ENCODE data around the gene LRP1B. TPM values are rescaled to one million over a fixed set of nuclear protein-coding genes. Genes with fewer than 3 reads are reported as not detected.

The LRP1B gene
- polyA plus RNA-seq, 1 donor from 2014 or later: 12.7 TPM

DNA sequence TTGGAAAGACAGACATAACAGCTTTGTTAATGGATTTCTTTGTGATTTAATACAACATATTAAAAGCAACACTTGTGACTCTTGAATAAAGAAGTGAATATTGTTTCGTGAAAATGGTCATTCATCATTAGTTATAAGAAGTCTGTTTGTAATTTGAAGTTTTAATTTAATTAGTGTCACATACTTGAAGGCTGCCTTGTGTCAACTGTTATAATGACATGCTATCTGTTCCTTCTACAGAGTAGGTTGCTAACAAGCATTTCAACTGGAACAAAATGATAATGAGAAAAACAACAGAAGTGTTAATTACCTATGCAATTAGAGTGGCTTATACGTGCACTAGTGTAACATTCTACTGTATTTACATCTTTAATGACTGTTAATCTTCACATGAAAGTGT lies 624.7 kb downstream of the LRP1B start:
- H3K79me2 ChIP-seq (replicated peaks; ENCODE audit: insufficient read depth, low read length): no peaks in the 10 kb centered on the region
- no peak overlapping the region for H3K9ac ChIP-seq (ENCODE audit: low read length)
- H3K27me3 ChIP-seq (ENCODE audit: insufficient read depth, low read depth, low read length): no peaks in the 10 kb centered on the region
- H3F3A ChIP-seq (ENCODE audit: insufficient read depth, low read length, poor library complexity, severe bottlenecking): no peaks in the 10 kb centered on the region
- no peaks in the 10 kb centered on the region for H3K9me3 ChIP-seq (ENCODE audit: low read length)
- H3K36me3 ChIP-seq (ENCODE audit: insufficient read depth, low read length): no peaks in the 10 kb centered on the region
- no peak overlapping the region for H2AFZ ChIP-seq (ENCODE audit: low read depth, low read length)
- no peak overlapping the region for H3K4me2 ChIP-seq (ENCODE audit: low read length)
- H4K20me1 ChIP-seq (ENCODE audit: insufficient read depth): no peaks in the 10 kb centered on the region
- TF ChIP-seq POLR2AphosphoS5 (IDR thresholded peaks at IDR 0.05) (no peak), TAF1 (IDR thresholded peaks at IDR 0.05; ENCODE audit: low read depth) (no peak), MXI1 (conservative IDR thresholded peaks at IDR 0.05; ENCODE audit: poor library complexity, severe bottlenecking) (no peak), SMC3 (conservative IDR thresholded peaks at IDR 0.05; ENCODE audit: poor library complexity) (no peak), RAD21 (conservative IDR thresholded peaks at IDR 0.05) (no peak), EZH2 (IDR thresholded peaks at IDR 0.05; ENCODE audit: borderline replicate concordance, insufficient read depth, low read length, poor library complexity, severe bottlenecking) (no peak), EP300 (conservative IDR thresholded peaks at IDR 0.05; ENCODE audit: poor library complexity, severe bottlenecking) (no peak)
- TF ChIP-seq, protein P1, sequence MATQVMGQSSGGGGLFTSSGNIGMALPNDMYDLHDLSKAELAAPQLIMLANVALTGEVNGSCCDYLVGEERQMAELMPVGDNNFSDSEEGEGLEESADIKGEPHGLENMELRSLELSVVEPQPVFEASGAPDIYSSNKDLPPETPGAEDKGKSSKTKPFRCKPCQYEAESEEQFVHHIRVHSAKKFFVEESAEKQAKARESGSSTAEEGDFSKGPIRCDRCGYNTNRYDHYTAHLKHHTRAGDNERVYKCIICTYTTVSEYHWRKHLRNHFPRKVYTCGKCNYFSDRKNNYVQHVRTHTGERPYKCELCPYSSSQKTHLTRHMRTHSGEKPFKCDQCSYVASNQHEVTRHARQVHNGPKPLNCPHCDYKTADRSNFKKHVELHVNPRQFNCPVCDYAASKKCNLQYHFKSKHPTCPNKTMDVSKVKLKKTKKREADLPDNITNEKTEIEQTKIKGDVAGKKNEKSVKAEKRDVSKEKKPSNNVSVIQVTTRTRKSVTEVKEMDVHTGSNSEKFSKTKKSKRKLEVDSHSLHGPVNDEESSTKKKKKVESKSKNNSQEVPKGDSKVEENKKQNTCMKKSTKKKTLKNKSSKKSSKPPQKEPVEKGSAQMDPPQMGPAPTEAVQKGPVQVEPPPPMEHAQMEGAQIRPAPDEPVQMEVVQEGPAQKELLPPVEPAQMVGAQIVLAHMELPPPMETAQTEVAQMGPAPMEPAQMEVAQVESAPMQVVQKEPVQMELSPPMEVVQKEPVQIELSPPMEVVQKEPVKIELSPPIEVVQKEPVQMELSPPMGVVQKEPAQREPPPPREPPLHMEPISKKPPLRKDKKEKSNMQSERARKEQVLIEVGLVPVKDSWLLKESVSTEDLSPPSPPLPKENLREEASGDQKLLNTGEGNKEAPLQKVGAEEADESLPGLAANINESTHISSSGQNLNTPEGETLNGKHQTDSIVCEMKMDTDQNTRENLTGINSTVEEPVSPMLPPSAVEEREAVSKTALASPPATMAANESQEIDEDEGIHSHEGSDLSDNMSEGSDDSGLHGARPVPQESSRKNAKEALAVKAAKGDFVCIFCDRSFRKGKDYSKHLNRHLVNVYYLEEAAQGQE (IDR thresholded peaks at IDR 0.05; ENCODE audit: borderline replicate concordance): no peak
- TF ChIP-seq, protein P2, sequence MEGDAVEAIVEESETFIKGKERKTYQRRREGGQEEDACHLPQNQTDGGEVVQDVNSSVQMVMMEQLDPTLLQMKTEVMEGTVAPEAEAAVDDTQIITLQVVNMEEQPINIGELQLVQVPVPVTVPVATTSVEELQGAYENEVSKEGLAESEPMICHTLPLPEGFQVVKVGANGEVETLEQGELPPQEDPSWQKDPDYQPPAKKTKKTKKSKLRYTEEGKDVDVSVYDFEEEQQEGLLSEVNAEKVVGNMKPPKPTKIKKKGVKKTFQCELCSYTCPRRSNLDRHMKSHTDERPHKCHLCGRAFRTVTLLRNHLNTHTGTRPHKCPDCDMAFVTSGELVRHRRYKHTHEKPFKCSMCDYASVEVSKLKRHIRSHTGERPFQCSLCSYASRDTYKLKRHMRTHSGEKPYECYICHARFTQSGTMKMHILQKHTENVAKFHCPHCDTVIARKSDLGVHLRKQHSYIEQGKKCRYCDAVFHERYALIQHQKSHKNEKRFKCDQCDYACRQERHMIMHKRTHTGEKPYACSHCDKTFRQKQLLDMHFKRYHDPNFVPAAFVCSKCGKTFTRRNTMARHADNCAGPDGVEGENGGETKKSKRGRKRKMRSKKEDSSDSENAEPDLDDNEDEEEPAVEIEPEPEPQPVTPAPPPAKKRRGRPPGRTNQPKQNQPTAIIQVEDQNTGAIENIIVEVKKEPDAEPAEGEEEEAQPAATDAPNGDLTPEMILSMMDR (IDR thresholded peaks at IDR 0.05; ENCODE audit: poor library complexity, severe bottlenecking): no peak
- H3K9me2 ChIP-seq (ENCODE audit: insufficient read depth, low read length): no peaks in the 10 kb centered on the region
- H3K27ac ChIP-seq (ENCODE audit: low read length): no peak overlapping the region
- no peak overlapping the region for H3K4me3 ChIP-seq (ENCODE audit: low read length)

DNA sequence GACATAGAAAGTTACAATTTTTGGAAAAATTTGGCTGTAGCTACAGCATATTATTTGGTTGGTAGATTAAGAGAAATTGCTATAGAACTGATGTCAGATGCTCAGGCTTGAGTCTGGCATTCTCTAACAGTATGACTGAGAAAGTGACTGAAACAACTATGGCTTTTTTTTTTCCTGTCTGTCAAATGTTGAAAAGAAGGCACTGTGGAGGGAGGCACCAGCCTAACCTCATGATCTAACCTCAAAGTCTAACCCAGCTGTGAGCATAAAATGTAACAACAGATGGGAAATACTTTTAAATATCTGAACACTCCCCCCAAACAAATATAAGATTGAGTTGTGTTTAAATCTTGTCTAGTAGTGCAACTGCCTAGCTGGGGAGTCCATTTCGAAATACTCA lies 629.1 kb downstream of the LRP1B start:
- Histone ChIP-seq H3K27me3 (ENCODE audit: insufficient read depth, low read depth, low read length) (no peaks in the 10 kb centered on the region), H3K9ac (ENCODE audit: low read length) (no peak overlapping the region), H3K9me2 (ENCODE audit: insufficient read depth, low read length) (no peaks in the 10 kb centered on the region), H3K9me3 (ENCODE audit: low read length) (no peaks in the 10 kb centered on the region), H4K20me1 (ENCODE audit: insufficient read depth) (no peaks in the 10 kb centered on the region), H3K4me3 (ENCODE audit: low read length) (no peak overlapping the region), H3K79me2 (replicated peaks; ENCODE audit: insufficient read depth, low read length) (no peaks in the 10 kb centered on the region), H3K4me2 (ENCODE audit: low read length) (no peak overlapping the region), H3K36me3 (ENCODE audit: insufficient read depth, low read length) (no peaks in the 10 kb centered on the region), H3K27ac (ENCODE audit: low read length) (no peak overlapping the region), H2AFZ (ENCODE audit: low read depth, low read length) (no peak overlapping the region), H3F3A (ENCODE audit: insufficient read depth, low read length, poor library complexity, severe bottlenecking) (no peaks in the 10 kb centered on the region)
- no peak for TF ChIP-seq EZH2 (IDR thresholded peaks at IDR 0.05; ENCODE audit: borderline replicate concordance, insufficient read depth, low read length, poor library complexity, severe bottlenecking)
- no peak for TF ChIP-seq EP300 (conservative IDR thresholded peaks at IDR 0.05; ENCODE audit: poor library complexity, severe bottlenecking)
- TF ChIP-seq MXI1 (conservative IDR thresholded peaks at IDR 0.05; ENCODE audit: poor library complexity, severe bottlenecking): no peak
- TF ChIP-seq, protein P1 (IDR thresholded peaks at IDR 0.05; ENCODE audit: borderline replicate concordance): no peak
- no peak for TF ChIP-seq RAD21 (conservative IDR thresholded peaks at IDR 0.05)
- no peak for TF ChIP-seq TAF1 (IDR thresholded peaks at IDR 0.05; ENCODE audit: low read depth)
- no peak for TF ChIP-seq SMC3 (conservative IDR thresholded peaks at IDR 0.05; ENCODE audit: poor library complexity)
- TF ChIP-seq, protein P2 (IDR thresholded peaks at IDR 0.05; ENCODE audit: poor library complexity, severe bottlenecking): no peak
- TF ChIP-seq POLR2AphosphoS5 (IDR thresholded peaks at IDR 0.05): no peak

Measured in neural cell (in vitro differentiated cells).